Adrenal gland (tissue), 12 donors: ENCODE data around the gene TMEM120B. TPM values are rescaled to one million over a fixed set of nuclear protein-coding genes. Genes with fewer than 3 reads are reported as not detected.
"Not testable (repeated sequence)": the region's sequence is repeated elsewhere in the genome, so short reads cannot be mapped to it uniquely, and the experiment has no call there.

ENCODE experiments used
- DNase-seq, 7 donors: peaks; one replicate each; pipeline ENCODE4 v3.0.0-alpha.2; 2019 to 2020
- H3K27ac ChIP-seq, 5 donors: fragments of 200-600 bp; sonication (generic) in 4 of 5; 1 replicate in 3 of 5; 2 replicates in 2 of 5; pipeline versions ENCODE4 v1.5.1 to v1.8.0; 2016 to 2020; ENCODE audit warnings: mild to moderate bottlenecking in 1 of 5
- H3K27me3 ChIP-seq: fragments of 200-600 bp; 2 replicates; pipeline ENCODE4 v1.8.0; 2021
- H3K36me3 ChIP-seq, 2 donors: fragments of 200-600 bp; replicated peaks in 1 of 2; 1 replicate in 1 of 2; 2 replicates in 1 of 2; pipeline versions ENCODE4 v1.5.1 to v1.8.0; 2018 to 2022
- H3K4me1 ChIP-seq, 2 donors: fragments of 200-600 bp; replicated peaks in 1 of 2; 1 replicate in 1 of 2; 2 replicates in 1 of 2; pipeline versions ENCODE4 v1.5.1 to v1.8.0; 2018 to 2021
- H3K4me3 ChIP-seq, 4 donors: fragments of 200-600 bp; sonication (generic) in 3 of 4; one replicate each; pipeline ENCODE4 v1.5.1; 2016 to 2018
- H3K9me3 ChIP-seq, 3 donors: fragments of 200-600 bp; sonication (generic) in 1 of 3; replicated peaks in 1 of 3; 1 replicate in 2 of 3; 2 replicates in 1 of 3; pipeline versions ENCODE4 v1.5.1 to v1.8.0; 2016 to 2021
- POLR2A ChIP-seq, 2 donors: fragments of 450-650 bp; IDR thresholded peaks; one replicate each; pipeline ENCODE4 v1.6.1; 2017; ENCODE audit warnings: antibody characterized with exemption in 2 of 2, mild to moderate bottlenecking in 2 of 2, moderate library complexity in 1 of 2
- WGBS, 4 donors: extraction: QIAGEN DNeasy Blood & Tissue Kit in 2 of 4; methylation state at CpG; one replicate each; pipeline versions ENCODE4 v1.1.5 to v1.1.7; 2013 to 2017; 5-methylcytosine and 5-hydroxymethylcytosine counted together
- intact Hi-C, 2 donors: fragments of 100-400 bp; cut with DNase I; formaldehyde crosslinking; loops; one replicate each; pipeline versions ENCODE4 v1.14.1 to v1.15.0; 2022 to 2023
- polyA plus RNA-seq, 3 donors: library from polyadenylated mRNA; stranded (reverse); fragments of 200-250 nt in 2 of 3; fragments of 350-450 nt in 1 of 3; fragmentation: Illumina TruSeq in 1 of 3; extraction: RNeasy Lipid Tissue Mini Kit (QIAGEN cat#74804) in 1 of 3; gene quantifications; one replicate each; pipeline ENCODE4 v1.2.3, GENCODE V29; 2013 to 2014
- total RNA-seq, 9 donors: library from RNA; depleted of rRNA in 4 of 9; stranded (reverse); fragments of >200 nt in 4 of 9; fragments of 120-200 nt in 1 of 9; fragmentation: NEBNext Ultra II Directional in 1 of 9; extraction: Animal tissue kit (Norgen Biotek cat#: 25700) in 1 of 9; gene quantifications; one replicate each; pipeline versions ENCODE4 v1.1.0 to v1.2.4, GENCODE V29; 2013 to 2023
- TF ChIP-seq, protein P1 (sequence below), 6 experiments: fragments of 450-650 bp in 4 of 6; fragments of 200-600 bp in 2 of 6; sonication (generic) in 1 of 6; IDR thresholded peaks; 1 replicate in 5 of 6; 2 replicates in 1 of 6; pipeline versions ENCODE4 v1.5.1 to v1.8.0; 2016 to 2021; ENCODE audit warnings: antibody characterized with exemption in 6 of 6, mild to moderate bottlenecking in 2 of 6, moderate library complexity in 1 of 6
- donor health status: healthy with polysubstance abuse.
- donor health status: Bipolar disorder and iron deficiency.
- donor health status: DM: yes; HTN: yes; CAD: no.
- donor health status: DM: no; HTN: no; CAD: no.
- donor health status: DM: no; HTN: no; CAD: no.
- donor health status: DM: yes; HTN: yes; CAD: no.

TMEM120B gene
- total and polyA plus RNA-seq, 12 donors = 4.6 to 19.7 (median 8.7) TPM

DNA sequence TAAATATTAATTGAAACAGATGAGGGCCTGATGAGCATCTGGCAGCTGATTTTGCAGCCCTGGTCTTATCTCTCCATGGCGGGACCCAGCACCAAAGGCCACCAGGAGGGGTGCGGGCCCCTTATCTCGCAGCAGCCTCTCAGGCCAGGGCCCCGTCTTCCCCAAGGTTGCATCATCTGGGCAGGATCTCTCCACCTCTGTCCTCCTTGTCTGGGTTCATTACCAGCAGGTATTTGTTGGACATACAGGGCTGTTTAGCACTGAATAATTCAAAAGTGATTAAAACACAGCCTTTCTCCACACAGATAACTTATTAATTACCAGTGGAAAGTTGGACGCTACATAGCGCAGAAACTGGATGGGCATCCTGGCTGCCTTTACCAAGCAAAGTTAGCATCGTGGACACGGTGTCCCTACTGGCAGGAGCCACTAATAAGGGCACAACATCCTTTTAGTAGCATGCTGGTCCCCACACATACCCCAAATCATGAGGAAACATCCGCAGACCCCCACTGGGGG is 25.8 kb downstream of the TMEM120B start:
- Histone ChIP-seq H3K4me1 (peaks cover 9 to 10% of the 10 kb centered on the region in 2 donors), H3K36me3 (no peaks in the 10 kb centered on the region), H3K27ac (no peak overlapping the region), H3K4me3 (no peak overlapping the region), H3K27me3 (no peaks in the 10 kb centered on the region), H3K9me3 (no peaks in the 10 kb centered on the region)
- no peak for TF ChIP-seq POLR2A (IDR thresholded peaks at IDR 0.05)
- TF ChIP-seq, protein P1, sequence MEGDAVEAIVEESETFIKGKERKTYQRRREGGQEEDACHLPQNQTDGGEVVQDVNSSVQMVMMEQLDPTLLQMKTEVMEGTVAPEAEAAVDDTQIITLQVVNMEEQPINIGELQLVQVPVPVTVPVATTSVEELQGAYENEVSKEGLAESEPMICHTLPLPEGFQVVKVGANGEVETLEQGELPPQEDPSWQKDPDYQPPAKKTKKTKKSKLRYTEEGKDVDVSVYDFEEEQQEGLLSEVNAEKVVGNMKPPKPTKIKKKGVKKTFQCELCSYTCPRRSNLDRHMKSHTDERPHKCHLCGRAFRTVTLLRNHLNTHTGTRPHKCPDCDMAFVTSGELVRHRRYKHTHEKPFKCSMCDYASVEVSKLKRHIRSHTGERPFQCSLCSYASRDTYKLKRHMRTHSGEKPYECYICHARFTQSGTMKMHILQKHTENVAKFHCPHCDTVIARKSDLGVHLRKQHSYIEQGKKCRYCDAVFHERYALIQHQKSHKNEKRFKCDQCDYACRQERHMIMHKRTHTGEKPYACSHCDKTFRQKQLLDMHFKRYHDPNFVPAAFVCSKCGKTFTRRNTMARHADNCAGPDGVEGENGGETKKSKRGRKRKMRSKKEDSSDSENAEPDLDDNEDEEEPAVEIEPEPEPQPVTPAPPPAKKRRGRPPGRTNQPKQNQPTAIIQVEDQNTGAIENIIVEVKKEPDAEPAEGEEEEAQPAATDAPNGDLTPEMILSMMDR (IDR thresholded peaks at IDR 0.05) = no peak
- intact Hi-C loops = no loop called here
- WGBS, 4 donors = 68 to 100% (median 81%) methylated on average over 4 to 9 of the region's 9 CpGs
- no peak for DNase-seq

DNA sequence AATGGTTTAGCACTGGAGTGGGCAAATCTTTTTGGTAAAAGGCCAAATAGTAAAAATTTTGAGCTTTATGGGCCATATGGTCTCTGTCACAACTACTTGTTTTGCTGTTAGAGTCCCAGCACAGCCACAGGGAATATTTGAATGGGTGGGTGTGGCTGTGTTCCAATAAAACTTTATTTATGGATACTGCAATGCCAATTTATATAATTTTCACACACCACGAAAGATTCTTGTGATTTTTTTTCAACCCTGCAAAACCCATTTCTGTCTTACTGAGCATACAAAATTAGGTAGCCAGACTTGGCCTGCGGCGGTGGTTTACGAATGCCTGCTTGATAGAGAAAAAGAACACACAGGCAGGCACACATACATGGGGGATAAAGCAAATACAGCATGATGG is 28.3 kb downstream of the TMEM120B start:
- no peaks in the 10 kb centered on the region for H3K9me3 ChIP-seq
- TF ChIP-seq, protein P1 (IDR thresholded peaks at IDR 0.05) = no peak
- no peak for TF ChIP-seq POLR2A (IDR thresholded peaks at IDR 0.05)
- DNase-seq = no peak
- WGBS, 4 donors = 89 to 96% (median 95%) methylated on average over 4 of the region's 4 CpGs
- H3K4me3 ChIP-seq = no peak overlapping the region
- H3K27ac ChIP-seq = no peak overlapping the region
- H3K27me3 ChIP-seq = no peaks in the 10 kb centered on the region
- intact Hi-C loops = no loop called here
- no peaks in the 10 kb centered on the region for H3K36me3 ChIP-seq
- peaks cover 9 to 10% of the 10 kb centered on the region in 2 donors for H3K4me1 ChIP-seq

DNA sequence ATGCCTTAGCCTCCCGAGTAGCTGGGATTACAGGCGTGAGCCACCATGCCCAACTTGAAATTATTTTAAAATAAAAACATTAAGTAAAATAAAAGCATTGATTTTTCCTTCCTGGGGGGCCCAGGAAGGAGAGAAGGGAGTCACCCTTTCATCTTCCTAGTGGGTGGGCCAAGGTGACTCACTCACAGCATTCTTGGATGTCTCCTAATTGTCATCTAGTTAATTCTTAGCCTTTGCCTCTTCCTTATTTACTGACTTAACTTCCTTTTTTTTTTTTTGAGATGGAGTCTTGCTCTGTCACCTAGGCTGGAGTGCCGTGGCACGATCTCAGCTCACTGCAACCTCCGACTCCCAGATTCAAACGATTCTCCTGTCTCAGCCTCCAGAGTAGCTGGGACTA is 29.2 kb downstream of the TMEM120B start:
- intact Hi-C loops = no loop called here
- TF ChIP-seq POLR2A (IDR thresholded peaks at IDR 0.05) = no peak
- TF ChIP-seq, protein P1 (IDR thresholded peaks at IDR 0.05) = no peak
- DNase-seq = no peak
- Histone ChIP-seq H3K4me1 (peaks cover 9 to 10% of the 10 kb centered on the region in 2 donors), H3K36me3 (no peaks in the 10 kb centered on the region), H3K9me3 (no peaks in the 10 kb centered on the region), H3K27me3 (no peaks in the 10 kb centered on the region), H3K4me3 (no peak overlapping the region), H3K27ac (no peak overlapping the region)
- 80 to 91% (median 89%) methylated on average over 6 of the region's 6 CpGs for WGBS, 4 donors

DNA sequence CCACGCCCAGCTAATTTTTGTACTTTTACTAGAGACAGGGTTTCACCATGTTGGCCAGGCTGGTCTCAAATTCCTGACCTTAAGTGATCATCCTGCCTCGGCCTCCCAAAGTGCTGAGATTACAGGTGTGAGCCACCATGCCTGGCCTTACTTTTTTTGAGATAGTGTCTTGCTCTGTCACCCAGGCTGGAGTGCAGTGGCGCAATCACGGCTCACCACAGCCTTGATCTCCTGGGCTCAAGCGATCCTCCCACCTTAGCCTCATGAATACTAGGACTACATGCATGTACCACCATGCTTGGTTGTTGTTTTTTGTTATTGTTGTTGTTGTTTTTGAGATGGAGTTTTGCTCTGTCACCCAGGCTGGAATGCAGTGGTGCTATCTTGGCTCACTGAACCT is 33.0 kb downstream of the TMEM120B start:
- H3K27me3 ChIP-seq, H3K9me3 ChIP-seq, H3K36me3 ChIP-seq, H3K27ac ChIP-seq, H3K4me3 ChIP-seq, intact Hi-C loops: not testable (repeated sequence)
- WGBS, 4 donors = 82 to 90% (median 84%) methylated on average over 5 of the region's 5 CpGs
- peaks cover 22 to 24% of the 10 kb centered on the region in 2 donors for H3K4me1 ChIP-seq
- peak in 1 of 7 donors; percentile 26 for DNase-seq

DNA sequence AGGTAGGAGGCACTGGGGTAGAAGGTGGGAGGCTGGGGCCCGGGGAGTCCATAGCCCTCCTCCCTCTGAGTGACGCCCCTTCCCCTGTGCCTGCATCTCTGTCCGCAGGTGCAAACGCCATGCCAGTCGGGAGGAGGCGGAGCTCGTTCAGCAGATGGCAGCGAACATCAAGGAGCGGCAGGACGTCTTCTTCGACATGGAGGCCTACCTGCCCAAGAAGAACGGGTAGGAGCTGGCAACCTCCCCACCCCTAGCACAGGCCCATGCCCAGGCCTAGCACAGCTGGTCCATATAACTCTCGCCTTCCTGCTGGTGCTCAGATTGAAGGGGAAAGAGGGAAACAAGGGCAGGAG is 35.6 kb downstream of the TMEM120B start:
- no peak for TF ChIP-seq POLR2A (IDR thresholded peaks at IDR 0.05)
- TF ChIP-seq, protein P1 (IDR thresholded peaks at IDR 0.05) = no peak
- H3K27me3 ChIP-seq = no peaks in the 10 kb centered on the region
- peaks cover 12 to 14% of the 10 kb centered on the region in 2 donors for H3K4me1 ChIP-seq
- H3K27ac ChIP-seq = peak overlapping the region; percentile 60 to 90 (median 85)
- no peaks in the 10 kb centered on the region for H3K36me3 ChIP-seq
- no peaks in the 10 kb centered on the region for H3K9me3 ChIP-seq
- intact Hi-C loops = no loop called here
- DNase-seq = peak in 3 of 7 donors; percentile 28 to 53 (median 31)
- no peak overlapping the region for H3K4me3 ChIP-seq
- 62 to 76% (median 70%) methylated on average over 9 to 13 of the region's 13 CpGs for WGBS, 4 donors
